GM12892 (cell line): ENCODE results near the gene SLC24A3.

Experiments
- POLR2A ChIP-seq: IDR thresholded peaks from 2 replicates; pipeline ENCODE4 v1.6.1; 2011; ENCODE audit warnings: low read depth, low read length, control low read depth
- POLR2AphosphoS5 ChIP-seq: IDR thresholded peaks from 2 replicates; pipeline ENCODE4 v1.6.1; 2011; ENCODE audit warnings: low read depth, low read length, control low read depth

DNA sequence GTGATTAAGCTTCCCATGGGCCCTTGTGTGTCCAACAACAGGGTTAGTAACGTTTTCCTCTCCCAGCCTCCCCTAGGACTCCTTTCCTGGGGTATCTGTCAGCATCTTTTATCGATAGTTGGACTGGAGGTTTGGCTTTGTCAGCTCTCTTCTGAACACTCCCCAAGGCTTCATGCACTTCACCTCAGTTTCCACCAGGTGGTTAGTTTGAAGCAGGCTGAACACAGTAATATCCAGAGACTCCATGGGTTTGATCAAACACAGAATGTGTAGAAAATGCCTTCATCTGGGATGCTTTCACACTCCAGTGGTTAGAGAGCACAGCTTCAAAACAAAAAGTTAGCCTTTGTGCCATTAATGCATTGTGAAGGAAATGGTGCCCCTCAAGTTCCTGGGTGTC lies 139.1 kb downstream of the SLC24A3 start:
- TF ChIP-seq POLR2A (no peak), POLR2AphosphoS5 (no peak)
